Spinal cord (tissue), 10 donors: ENCODE measurements around the gene AAK1. TPM values are rescaled to one million over a fixed set of nuclear protein-coding genes. Genes with fewer than 3 reads are reported as not detected.
"Not testable (repeated sequence)": the region's sequence is repeated elsewhere in the genome, so short reads cannot be mapped to it uniquely, and the experiment has no call there.

Experiments used
- DNase-seq, 6 donors: peaks; one replicate each; pipeline versions ENCODE4 v3.0.0 to v3.0.0-alpha.2; 2013 to 2015; ENCODE audit warnings: low spot score in 6 of 6, low read depth in 4 of 6
- H3K27ac ChIP-seq: one replicate; pipeline ENCODE4 v1.5.1; 2013; ENCODE audit warnings: low read depth, low read length, control low read depth
- H3K27me3 ChIP-seq: one replicate; pipeline ENCODE4 v1.6.1; 2013; ENCODE audit warnings: low read length; ENCODE audit not compliant: control insufficient read depth, insufficient read depth
- H3K36me3 ChIP-seq: one replicate; pipeline ENCODE4 v1.6.1; 2013; ENCODE audit warnings: low read length; ENCODE audit not compliant: control insufficient read depth, insufficient read depth
- H3K4me1 ChIP-seq: one replicate; pipeline ENCODE4 v1.6.1; 2013; ENCODE audit warnings: low read length; ENCODE audit not compliant: control insufficient read depth, insufficient read depth
- H3K4me3 ChIP-seq: one replicate; pipeline ENCODE4 v1.5.1; 2013; ENCODE audit warnings: low read depth, low read length, control low read depth
- H3K9me3 ChIP-seq: one replicate; pipeline ENCODE4 v1.6.1; 2013; ENCODE audit warnings: low read length; ENCODE audit not compliant: control insufficient read depth, insufficient read depth
- WGBS: methylation state at CpG from one replicate; pipeline ENCODE4 v1.1.5; 2013; ENCODE audit warnings: missing lambda C conversion rate; ENCODE audit not compliant: insufficient coverage; 5-methylcytosine and 5-hydroxymethylcytosine counted together
- polyA plus RNA-seq, 2 donors: library from polyadenylated mRNA; unstranded; fragments of 120-200 nt; gene quantifications; one replicate each; pipeline ENCODE4 v1.2.1, GENCODE V29; 2013; ENCODE audit not compliant: insufficient read length in 2 of 2
- total RNA-seq, 2 donors: library from RNA; depleted of rRNA in 1 of 2; stranded (reverse); fragments of 120-200 nt in 1 of 2; fragments of >200 nt in 1 of 2; gene quantifications; one replicate each; pipeline versions ENCODE4 v1.2.3 to v1.2.4, GENCODE V29; 2013 to 2014
- donor health status: healthy.

AAK1 gene
- total and polyA plus RNA-seq, 4 donors, result 38.0 to 55.4 (median 45.0) TPM

DNA sequence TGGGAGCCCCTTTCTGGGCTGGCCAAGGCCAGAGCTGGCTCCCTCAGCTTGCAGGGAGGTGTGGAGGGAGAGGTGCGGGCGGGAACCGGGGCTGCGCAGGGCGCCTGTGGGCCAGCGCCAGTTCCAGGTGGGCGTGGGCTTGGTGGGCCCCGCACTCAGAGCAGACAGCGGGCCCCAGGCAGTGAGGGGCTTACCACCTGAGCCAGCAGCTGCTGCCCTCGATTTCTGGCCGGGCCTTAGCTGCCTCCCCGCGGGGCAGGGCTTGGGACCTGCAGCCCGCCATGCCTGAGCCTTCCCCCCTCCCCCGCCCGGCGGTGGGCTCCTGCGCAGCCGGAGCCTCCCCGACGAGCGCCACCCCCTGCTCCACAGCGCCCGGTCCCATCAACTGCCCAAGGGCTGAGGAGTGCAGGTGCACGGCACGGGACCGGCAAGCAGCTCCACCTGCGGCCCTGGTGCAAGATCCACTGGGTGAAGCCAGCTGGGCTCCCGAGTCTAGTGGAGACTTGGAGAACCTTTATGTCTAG is 21.5 kb downstream of the AAK1 start:
- not testable (repeated sequence) for H3K36me3 ChIP-seq, H3K9me3 ChIP-seq, H3K27me3 ChIP-seq, H3K4me1 ChIP-seq, H3K27ac ChIP-seq, DNase-seq, H3K4me3 ChIP-seq
- WGBS, result 96% methylated on average over 29 of the region's 29 CpGs

DNA sequence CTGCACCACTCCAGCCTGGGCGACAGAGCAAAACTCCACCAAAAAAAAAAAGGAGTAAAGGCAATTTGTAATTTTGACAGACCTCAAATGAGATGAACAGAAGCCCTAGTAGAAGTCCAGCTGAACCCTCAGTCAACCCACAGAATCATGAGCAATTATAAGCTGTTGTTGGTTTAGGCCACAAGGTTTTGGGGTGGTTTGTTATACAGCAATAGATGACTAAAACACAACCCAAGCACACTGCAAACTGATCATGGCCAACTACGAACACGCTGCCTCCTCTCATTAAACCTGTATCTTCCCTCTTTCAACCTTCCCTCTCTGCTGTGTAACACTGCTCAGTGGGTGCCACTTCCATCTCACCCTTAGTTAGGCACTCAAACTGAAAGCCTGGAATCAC is 22.1 kb downstream of the AAK1 start:
- Histone ChIP-seq H3K36me3 (peaks cover 4% of the 10 kb centered on the region), H3K4me3 (no peak overlapping the region), H3K4me1 (no peaks in the 10 kb centered on the region), H3K27ac (no peak overlapping the region), H3K9me3 (no peaks in the 10 kb centered on the region), H3K27me3 (no peaks in the 10 kb centered on the region)
- WGBS, result 91% methylated on average over 2 of the region's 3 CpGs
- DNase-seq, result no peak

DNA sequence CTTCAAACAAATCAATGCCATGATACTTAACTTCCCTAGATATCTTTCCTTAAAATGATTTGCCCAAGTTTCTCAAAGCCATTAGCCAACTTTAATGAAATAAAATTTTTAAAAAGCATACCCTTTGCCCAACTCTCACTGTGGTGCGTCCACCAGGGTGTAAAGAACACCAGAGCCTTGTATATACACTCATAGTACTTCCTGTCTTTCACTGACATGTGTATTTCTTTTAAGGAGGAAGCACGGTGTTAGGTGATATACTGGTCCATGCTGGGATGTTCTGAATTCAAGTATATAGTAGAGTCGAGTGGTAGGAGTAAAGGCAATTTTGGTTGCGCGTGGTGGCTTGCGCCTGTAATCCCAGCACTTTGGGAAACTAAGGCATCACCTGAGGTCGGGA is 22.7 kb downstream of the AAK1 start:
- Histone ChIP-seq H3K9me3 (no peaks in the 10 kb centered on the region), H3K36me3 (peaks cover 4% of the 10 kb centered on the region), H3K4me3 (no peak overlapping the region), H3K27ac (no peak overlapping the region), H3K4me1 (no peaks in the 10 kb centered on the region), H3K27me3 (no peaks in the 10 kb centered on the region)
- DNase-seq, result no peak
- WGBS, result 94% methylated on average over 6 of the region's 7 CpGs

DNA sequence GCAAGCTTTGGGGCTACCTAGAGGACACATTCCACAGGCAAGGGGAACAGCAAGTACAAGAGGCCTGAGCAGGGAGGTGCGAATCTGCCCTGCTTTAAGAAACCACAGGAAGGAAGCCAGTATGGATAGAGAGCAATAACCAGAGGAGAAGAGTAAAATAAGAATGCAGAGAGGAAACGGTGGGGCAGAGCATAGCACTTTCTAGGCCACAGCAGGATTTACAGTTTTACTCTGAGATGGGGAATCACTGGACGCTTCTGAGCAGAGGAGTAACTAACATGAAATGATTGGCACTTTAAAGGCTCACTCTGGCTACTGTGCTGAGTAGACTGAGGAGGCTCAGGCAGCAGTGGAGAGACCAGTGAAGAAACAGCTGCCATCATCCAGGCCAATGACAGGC is 23.8 kb downstream of the AAK1 start:
- H3K36me3 ChIP-seq, result peaks cover 4% of the 10 kb centered on the region
- no peak overlapping the region for H3K4me3 ChIP-seq
- H3K27ac ChIP-seq, result no peak overlapping the region
- 66% methylated on average over 3 of the region's 3 CpGs for WGBS
- H3K9me3 ChIP-seq, result no peaks in the 10 kb centered on the region
- no peaks in the 10 kb centered on the region for H3K27me3 ChIP-seq
- DNase-seq, result no peak
- no peaks in the 10 kb centered on the region for H3K4me1 ChIP-seq

DNA sequence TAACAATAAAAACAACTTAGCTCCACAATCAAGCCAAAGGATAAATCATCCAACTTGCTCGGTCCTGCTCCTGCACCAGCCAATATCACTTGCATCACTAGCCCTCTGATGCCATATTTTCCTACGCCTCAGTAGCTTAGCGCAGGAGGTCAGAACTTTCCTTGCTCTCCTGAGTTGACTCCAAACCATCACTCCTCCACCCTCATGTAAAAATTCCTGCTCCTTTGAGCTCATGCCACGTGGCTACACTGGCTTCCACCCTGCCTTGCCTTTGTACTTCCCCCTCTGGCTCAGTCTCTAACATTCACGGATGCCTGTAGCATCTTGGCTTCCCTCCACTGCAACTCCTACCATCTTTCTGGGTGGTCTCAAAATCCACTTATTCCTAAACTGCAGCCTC is 25.2 kb downstream of the AAK1 start:
- Histone ChIP-seq H3K9me3 (no peaks in the 10 kb centered on the region), H3K4me3 (no peak overlapping the region), H3K27me3 (no peaks in the 10 kb centered on the region), H3K27ac (no peak overlapping the region), H3K4me1 (no peaks in the 10 kb centered on the region), H3K36me3 (peaks cover 4% of the 10 kb centered on the region)
- 67% methylated on average over 5 of the region's 5 CpGs for WGBS
- no peak for DNase-seq

DNA sequence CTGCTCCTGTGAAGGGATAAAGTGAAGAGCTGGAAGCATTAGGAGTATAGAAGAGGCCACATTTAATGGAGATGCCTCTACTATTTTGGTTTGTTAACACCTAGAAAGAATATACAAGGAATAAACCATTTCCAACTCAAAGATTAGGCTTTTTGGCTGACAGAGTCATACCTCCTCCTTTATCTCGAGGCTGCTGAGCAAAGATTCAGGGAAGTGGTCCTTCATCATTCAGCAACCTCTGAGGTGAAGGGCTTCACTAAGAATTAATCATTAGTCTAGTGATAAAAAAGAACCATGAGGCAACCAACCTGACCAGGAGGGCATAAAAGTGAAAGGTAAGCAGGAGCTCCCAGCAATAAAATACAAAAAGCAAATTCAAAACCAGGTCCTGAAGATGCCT is 25.8 kb downstream of the AAK1 start:
- H3K4me1 ChIP-seq, result no peaks in the 10 kb centered on the region
- no CpG with 5 or more reads among the region's 1 CpG for WGBS
- peaks cover 4% of the 10 kb centered on the region for H3K36me3 ChIP-seq
- no peak overlapping the region for H3K27ac ChIP-seq
- no peak for DNase-seq
- no peaks in the 10 kb centered on the region for H3K9me3 ChIP-seq
- no peak overlapping the region for H3K4me3 ChIP-seq
- H3K27me3 ChIP-seq, result no peaks in the 10 kb centered on the region

DNA sequence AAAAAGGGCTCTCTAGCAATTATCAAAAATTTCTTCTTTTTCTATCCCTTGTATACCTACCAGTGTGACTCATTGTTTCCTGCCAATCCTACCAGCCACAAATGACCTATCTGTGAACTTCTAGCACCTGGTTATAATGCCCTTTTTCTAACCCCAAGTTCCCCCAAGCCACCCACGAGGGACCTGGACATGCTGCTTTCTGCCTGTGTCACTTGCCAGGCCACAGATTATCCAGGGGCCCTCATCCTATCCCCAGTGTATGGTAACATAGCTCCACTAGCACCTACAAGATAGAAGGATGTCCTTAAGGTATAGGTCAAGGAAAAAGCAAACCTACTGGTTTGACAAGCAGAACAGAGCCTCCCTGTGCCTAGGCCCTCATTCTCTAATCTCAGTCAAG is 26.8 kb downstream of the AAK1 start:
- Histone ChIP-seq H3K36me3 (peaks cover under 1% of the 10 kb centered on the region), H3K4me3 (no peak overlapping the region), H3K9me3 (no peaks in the 10 kb centered on the region), H3K27me3 (no peaks in the 10 kb centered on the region), H3K27ac (no peak overlapping the region), H3K4me1 (no peaks in the 10 kb centered on the region)
- DNase-seq, result no peak
- no CpG with 5 or more reads among the region's 1 CpG for WGBS

DNA sequence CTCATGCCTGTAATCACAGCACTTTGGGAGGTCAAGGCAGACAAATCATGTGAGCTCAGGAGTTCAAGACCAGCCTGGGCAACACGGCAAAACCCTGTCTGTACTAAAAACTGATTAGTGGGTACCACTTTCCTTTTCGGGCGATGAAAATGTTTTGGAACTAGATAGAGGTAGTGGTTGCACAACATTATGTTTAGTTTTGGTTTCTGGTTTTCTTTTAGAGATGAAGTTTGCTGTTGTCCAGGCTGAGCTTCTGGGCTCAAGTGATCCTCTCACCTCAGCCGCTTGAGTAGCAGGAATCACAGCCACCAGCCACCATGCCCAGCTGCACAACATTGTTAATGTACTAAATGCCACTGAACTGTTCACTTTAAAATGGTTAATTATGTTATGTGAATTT is 27.6 kb downstream of the AAK1 start:
- Histone ChIP-seq H3K4me1 (no peaks in the 10 kb centered on the region), H3K36me3 (no peaks in the 10 kb centered on the region), H3K4me3 (no peak overlapping the region), H3K9me3 (no peaks in the 10 kb centered on the region), H3K27ac (no peak overlapping the region), H3K27me3 (no peaks in the 10 kb centered on the region)
- no peak for DNase-seq
- 100% methylated on average over 1 of the region's 4 CpGs for WGBS

DNA sequence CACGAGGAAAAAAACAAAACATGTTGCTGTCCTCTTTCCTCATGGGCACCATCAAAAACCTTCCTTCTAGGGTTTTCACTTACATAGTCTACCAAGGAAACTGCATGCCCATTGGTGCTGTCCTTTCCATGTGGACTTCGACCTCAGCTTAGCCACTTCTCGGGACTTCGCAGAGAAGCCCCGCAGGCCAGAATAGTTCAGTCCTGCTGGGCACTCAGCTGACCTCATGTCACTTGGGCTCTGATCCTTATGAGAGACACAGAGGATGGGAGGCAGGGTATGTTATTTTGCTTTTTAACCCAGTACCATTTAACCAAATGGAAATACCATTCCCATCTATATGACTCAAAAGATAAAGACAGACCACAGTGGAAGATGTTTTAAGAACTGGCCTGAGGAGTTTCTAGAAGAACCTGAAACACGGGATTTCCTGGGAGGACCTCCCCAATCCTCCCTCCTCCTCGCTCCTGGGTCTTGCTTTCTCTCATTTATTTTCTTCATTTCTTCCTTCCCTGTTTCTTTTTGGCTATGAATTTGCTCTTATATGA is 28.4 kb downstream of the AAK1 start:
- 90% methylated on average over 5 of the region's 7 CpGs for WGBS
- DNase-seq, result no peak
- no peak overlapping the region for H3K27ac ChIP-seq
- H3K4me1 ChIP-seq, result no peaks in the 10 kb centered on the region
- no peak overlapping the region for H3K4me3 ChIP-seq
- no peaks in the 10 kb centered on the region for H3K36me3 ChIP-seq
- H3K27me3 ChIP-seq, result no peaks in the 10 kb centered on the region
- H3K9me3 ChIP-seq, result peaks cover 1% of the 10 kb centered on the region

DNA sequence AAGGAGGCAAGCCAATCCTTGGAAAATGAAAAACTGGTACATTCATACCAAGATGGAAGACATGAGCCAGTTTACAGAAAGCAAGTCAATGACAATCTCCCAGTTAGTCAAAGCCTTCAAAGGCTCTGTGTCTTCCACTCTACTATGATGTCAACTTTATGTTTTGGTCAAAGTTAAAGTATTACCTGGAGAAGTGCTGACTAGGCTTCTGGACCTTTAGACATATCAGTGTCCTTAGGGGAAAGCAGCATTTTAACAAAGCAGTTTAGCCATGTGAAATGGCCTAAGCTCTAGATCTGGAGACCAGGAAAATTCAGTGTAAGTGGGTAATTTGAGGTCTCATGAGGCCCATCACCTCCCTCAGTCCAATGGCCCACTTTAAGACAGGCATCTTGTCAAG is 30.8 kb downstream of the AAK1 start:
- no peaks in the 10 kb centered on the region for H3K36me3 ChIP-seq
- no peak overlapping the region for H3K27ac ChIP-seq
- H3K27me3 ChIP-seq, result no peaks in the 10 kb centered on the region
- H3K9me3 ChIP-seq, result peaks cover 3% of the 10 kb centered on the region
- no peak for DNase-seq
- H3K4me1 ChIP-seq, result no peaks in the 10 kb centered on the region
- no peak overlapping the region for H3K4me3 ChIP-seq
